ENCODE measurements around the gene GPR84. TPM values are rescaled to one million over a fixed set of nuclear protein-coding genes. Genes with fewer than 3 reads are reported as not detected.

The GPR84 gene
- polyA plus RNA-seq, 1 of the 3 experiments (the other 2 are of a cell fraction), result 0.03 TPM

- Histone ChIP-seq H3K79me2 (ENCODE audit: insufficient read depth) (no peaks in the 10 kb centered on the region), H3K9ac (no peak overlapping the region), H3K9me2 (no peaks in the 10 kb centered on the region), H3F3A (replicated peaks; ENCODE audit: insufficient read depth) (no peaks in the 10 kb centered on the region), H3K27ac (ENCODE audit: low read depth in 2 of 2, low read length in 1 of 2) (no peak overlapping the region), H4K20me1 (ENCODE audit: insufficient read depth) (no peaks in the 10 kb centered on the region), H3K9me3 (no peaks in the 10 kb centered on the region), H3K4me3 (ENCODE audit: low read depth in 2 of 2, low read length in 1 of 2) (no peak overlapping the region), H2AFZ (ENCODE audit: low read depth) (no peak overlapping the region), H3K4me1 (ENCODE audit: control insufficient read depth in 1 of 2, insufficient read depth in 2 of 2, low read depth in 1 of 2, low read length in 1 of 2) (peaks cover 0 to 10% of the 10 kb centered on the region in 2 experiments; a peak in 1 of 4 replicates), H3K27me3 (ENCODE audit: insufficient read depth) (no peaks in the 10 kb centered on the region), H3K36me3 (replicated peaks in 1 of 2; ENCODE audit: control insufficient read depth in 1 of 2, insufficient read depth in 2 of 2, low read length in 1 of 2) (peaks cover 19 to 28% of the 10 kb centered on the region in 2 experiments), H3K4me2 (no peak overlapping the region)
- ChIA-PET POLR2A (no interaction called here), CTCF (interaction anchor here (0.9 to 3.3 kb wide), 11 partner anchors 10 to 394 kb away, joined by 3 to 37 read pairs (median 4); partner anchors contain the start of gene HOXC9)
- no peak for DNase-seq
- WGBS (ENCODE audit: low lambda C conversion rate), result 74% methylated on average over 3 of the region's 3 CpGs
- TF ChIP-seq, protein P1, sequence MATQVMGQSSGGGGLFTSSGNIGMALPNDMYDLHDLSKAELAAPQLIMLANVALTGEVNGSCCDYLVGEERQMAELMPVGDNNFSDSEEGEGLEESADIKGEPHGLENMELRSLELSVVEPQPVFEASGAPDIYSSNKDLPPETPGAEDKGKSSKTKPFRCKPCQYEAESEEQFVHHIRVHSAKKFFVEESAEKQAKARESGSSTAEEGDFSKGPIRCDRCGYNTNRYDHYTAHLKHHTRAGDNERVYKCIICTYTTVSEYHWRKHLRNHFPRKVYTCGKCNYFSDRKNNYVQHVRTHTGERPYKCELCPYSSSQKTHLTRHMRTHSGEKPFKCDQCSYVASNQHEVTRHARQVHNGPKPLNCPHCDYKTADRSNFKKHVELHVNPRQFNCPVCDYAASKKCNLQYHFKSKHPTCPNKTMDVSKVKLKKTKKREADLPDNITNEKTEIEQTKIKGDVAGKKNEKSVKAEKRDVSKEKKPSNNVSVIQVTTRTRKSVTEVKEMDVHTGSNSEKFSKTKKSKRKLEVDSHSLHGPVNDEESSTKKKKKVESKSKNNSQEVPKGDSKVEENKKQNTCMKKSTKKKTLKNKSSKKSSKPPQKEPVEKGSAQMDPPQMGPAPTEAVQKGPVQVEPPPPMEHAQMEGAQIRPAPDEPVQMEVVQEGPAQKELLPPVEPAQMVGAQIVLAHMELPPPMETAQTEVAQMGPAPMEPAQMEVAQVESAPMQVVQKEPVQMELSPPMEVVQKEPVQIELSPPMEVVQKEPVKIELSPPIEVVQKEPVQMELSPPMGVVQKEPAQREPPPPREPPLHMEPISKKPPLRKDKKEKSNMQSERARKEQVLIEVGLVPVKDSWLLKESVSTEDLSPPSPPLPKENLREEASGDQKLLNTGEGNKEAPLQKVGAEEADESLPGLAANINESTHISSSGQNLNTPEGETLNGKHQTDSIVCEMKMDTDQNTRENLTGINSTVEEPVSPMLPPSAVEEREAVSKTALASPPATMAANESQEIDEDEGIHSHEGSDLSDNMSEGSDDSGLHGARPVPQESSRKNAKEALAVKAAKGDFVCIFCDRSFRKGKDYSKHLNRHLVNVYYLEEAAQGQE (IDR thresholded peaks at IDR 0.05; ENCODE audit: low read depth, low read length), result no peak
- TF ChIP-seq NRF1 (IDR thresholded peaks at IDR 0.05; ENCODE audit: low read depth, low read length), result no peak
- TF ChIP-seq NFIC (IDR thresholded peaks at IDR 0.05; ENCODE audit: borderline replicate concordance), result no peak
- no peak for TF ChIP-seq RFX5 (IDR thresholded peaks at IDR 0.05; ENCODE audit: low read length)
- no peak for TF ChIP-seq EP300 (IDR thresholded peaks at IDR 0.05; ENCODE audit: borderline replicate concordance in 1 of 2, low read depth in 1 of 2, low read length in 1 of 2)
- no peak for TF ChIP-seq SMC3 (IDR thresholded peaks at IDR 0.05; ENCODE audit: low read depth, low read length)
- TF ChIP-seq POLR2AphosphoS5 (IDR thresholded peaks at IDR 0.05; ENCODE audit: low read depth, low read length), result no peak
- no peak for TF ChIP-seq MXI1 (IDR thresholded peaks at IDR 0.05; ENCODE audit: low read depth, low read length)
- TF ChIP-seq FOXJ3 (CRISPR knock-in tag; IDR thresholded peaks at IDR 0.05), result no peak
- TF ChIP-seq ELF1 (IDR thresholded peaks at IDR 0.05), result no peak
- TF ChIP-seq TCF12 (IDR thresholded peaks at IDR 0.05), result no peak
- TF ChIP-seq MEF2A (IDR thresholded peaks at IDR 0.05; ENCODE audit: borderline replicate concordance, low read depth), result no peak
- TF ChIP-seq TEAD4 (IDR thresholded peaks at IDR 0.05; ENCODE audit: borderline replicate concordance, insufficient read depth), result no peak
- TF ChIP-seq RXRA (IDR thresholded peaks at IDR 0.05; ENCODE audit: borderline replicate concordance, low read depth), result no peak
Measured at GRCh38 chr12:54393743-54394142, 29.5 kb upstream of the GPR84 start.

DNA sequence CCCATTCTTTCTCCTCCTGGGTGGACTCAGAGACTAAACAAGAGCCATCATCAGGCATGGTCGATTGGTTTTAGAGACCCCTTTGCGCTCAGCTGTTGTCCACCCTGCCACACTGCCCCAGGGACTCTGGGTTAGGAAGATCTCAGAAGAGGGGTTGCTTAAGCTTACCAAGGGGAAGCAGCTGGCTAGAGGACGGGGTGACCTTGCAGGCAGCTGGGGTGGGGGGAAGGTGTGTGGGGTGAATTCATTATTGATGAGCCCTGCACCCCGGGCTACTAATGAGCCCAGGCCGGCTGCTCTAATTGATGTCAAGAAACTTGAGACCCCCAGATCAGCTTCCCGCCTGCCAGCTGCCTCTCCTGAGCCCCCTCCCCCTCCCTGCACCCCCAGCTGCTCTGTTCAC is 28.9 kb upstream of the GPR84 start:
- H3K4me2 ChIP-seq, result no peak overlapping the region
- H4K20me1 ChIP-seq (ENCODE audit: insufficient read depth), result no peaks in the 10 kb centered on the region
- WGBS (ENCODE audit: low lambda C conversion rate), result 95% methylated on average over 4 of the region's 6 CpGs
- H3K9me3 ChIP-seq, result no peaks in the 10 kb centered on the region
- no peaks in the 10 kb centered on the region for H3K27me3 ChIP-seq (ENCODE audit: insufficient read depth)
- peaks cover 15 to 22% of the 10 kb centered on the region in 2 experiments for H3K36me3 ChIP-seq (replicated peaks in 1 of 2; ENCODE audit: control insufficient read depth in 1 of 2, insufficient read depth in 2 of 2, low read length in 1 of 2)
- no peak for TF ChIP-seq NFIC (IDR thresholded peaks at IDR 0.05; ENCODE audit: borderline replicate concordance)
- no peak for TF ChIP-seq MEF2A (IDR thresholded peaks at IDR 0.05; ENCODE audit: borderline replicate concordance, low read depth)
- TF ChIP-seq, protein P1 (IDR thresholded peaks at IDR 0.05; ENCODE audit: low read depth, low read length), result no peak
- TF ChIP-seq, protein P2, sequence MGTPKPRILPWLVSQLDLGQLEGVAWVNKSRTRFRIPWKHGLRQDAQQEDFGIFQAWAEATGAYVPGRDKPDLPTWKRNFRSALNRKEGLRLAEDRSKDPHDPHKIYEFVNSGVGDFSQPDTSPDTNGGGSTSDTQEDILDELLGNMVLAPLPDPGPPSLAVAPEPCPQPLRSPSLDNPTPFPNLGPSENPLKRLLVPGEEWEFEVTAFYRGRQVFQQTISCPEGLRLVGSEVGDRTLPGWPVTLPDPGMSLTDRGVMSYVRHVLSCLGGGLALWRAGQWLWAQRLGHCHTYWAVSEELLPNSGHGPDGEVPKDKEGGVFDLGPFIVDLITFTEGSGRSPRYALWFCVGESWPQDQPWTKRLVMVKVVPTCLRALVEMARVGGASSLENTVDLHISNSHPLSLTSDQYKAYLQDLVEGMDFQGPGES (IDR thresholded peaks at IDR 0.05; ENCODE audit: low read depth, low read length), result no peak
- H2AFZ ChIP-seq (ENCODE audit: low read depth), result no peak overlapping the region
- no peaks in the 10 kb centered on the region for H3K9me2 ChIP-seq
- ChIA-PET POLR2A (no interaction called here), CTCF (interaction anchor here (0.9 to 3.3 kb wide), 12 partner anchors 10 to 393 kb away, joined by 3 to 37 read pairs (median 4); partner anchors contain the start of gene HOXC9)
- H3K9ac ChIP-seq, result no peak overlapping the region
- no peak overlapping the region for H3K27ac ChIP-seq (ENCODE audit: low read depth in 2 of 2, low read length in 1 of 2)
- H3K4me3 ChIP-seq (ENCODE audit: low read depth in 2 of 2, low read length in 1 of 2), result no peak overlapping the region
- DNase-seq, result no peak
- H3F3A ChIP-seq (replicated peaks; ENCODE audit: insufficient read depth), result no peaks in the 10 kb centered on the region
- H3K4me1 ChIP-seq (ENCODE audit: control insufficient read depth in 1 of 2, insufficient read depth in 2 of 2, low read depth in 1 of 2, low read length in 1 of 2), result peaks cover 0 to 13% of the 10 kb centered on the region in 2 experiments; a peak in 1 of 4 replicates
- H3K79me2 ChIP-seq (ENCODE audit: insufficient read depth), result no peaks in the 10 kb centered on the region
